GM10266 (cell line): ENCODE measurements around the gene MAGED2.

Source experiments
- DNase-seq: peaks from one replicate; pipeline ENCODE4 v3.0.0; 2012; ENCODE audit errors: extremely low spot score
- TF ChIP-seq, protein P1 (sequence below): IDR thresholded peaks from 2 replicates; pipeline ENCODE4 v1.5.1; 2012; ENCODE audit warnings: mild to moderate bottlenecking, low read depth; ENCODE audit not compliant: control insufficient read depth, insufficient read depth; ENCODE audit errors: missing control alignments

Gene MAGED2

GRCh38 chrX:54808605-54809483 lies 1.3 kb downstream of the MAGED2 start:
- TF ChIP-seq, protein P1, sequence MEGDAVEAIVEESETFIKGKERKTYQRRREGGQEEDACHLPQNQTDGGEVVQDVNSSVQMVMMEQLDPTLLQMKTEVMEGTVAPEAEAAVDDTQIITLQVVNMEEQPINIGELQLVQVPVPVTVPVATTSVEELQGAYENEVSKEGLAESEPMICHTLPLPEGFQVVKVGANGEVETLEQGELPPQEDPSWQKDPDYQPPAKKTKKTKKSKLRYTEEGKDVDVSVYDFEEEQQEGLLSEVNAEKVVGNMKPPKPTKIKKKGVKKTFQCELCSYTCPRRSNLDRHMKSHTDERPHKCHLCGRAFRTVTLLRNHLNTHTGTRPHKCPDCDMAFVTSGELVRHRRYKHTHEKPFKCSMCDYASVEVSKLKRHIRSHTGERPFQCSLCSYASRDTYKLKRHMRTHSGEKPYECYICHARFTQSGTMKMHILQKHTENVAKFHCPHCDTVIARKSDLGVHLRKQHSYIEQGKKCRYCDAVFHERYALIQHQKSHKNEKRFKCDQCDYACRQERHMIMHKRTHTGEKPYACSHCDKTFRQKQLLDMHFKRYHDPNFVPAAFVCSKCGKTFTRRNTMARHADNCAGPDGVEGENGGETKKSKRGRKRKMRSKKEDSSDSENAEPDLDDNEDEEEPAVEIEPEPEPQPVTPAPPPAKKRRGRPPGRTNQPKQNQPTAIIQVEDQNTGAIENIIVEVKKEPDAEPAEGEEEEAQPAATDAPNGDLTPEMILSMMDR = no peak
- peak; percentile 89 for DNase-seq

DNA sequence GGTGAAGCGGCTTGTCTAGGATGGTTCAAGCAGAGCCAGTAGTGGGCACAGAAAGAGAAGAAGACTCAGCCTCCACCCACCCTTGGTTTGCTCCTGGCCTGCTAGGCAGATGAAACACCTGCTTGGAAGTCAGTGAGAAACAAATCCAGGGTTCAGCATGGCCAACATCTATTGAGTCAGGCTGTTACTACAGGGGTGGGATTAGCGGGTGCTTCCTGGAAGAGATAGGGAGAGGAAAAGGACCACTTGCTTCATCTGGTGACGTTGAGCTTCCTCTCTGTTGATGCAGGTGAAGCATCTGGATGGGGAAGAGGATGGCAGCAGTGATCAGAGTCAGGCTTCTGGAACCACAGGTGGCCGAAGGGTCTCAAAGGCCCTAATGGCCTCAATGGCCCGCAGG lies 3.0 kb downstream of the MAGED2 start:
- DNase-seq = no peak
- TF ChIP-seq, protein P1 = no peak

- TF ChIP-seq, protein P1 = no peak
Observed at GRCh38 chrX:54811301-54811885, 3.8 kb downstream of the MAGED2 start.

DNA sequence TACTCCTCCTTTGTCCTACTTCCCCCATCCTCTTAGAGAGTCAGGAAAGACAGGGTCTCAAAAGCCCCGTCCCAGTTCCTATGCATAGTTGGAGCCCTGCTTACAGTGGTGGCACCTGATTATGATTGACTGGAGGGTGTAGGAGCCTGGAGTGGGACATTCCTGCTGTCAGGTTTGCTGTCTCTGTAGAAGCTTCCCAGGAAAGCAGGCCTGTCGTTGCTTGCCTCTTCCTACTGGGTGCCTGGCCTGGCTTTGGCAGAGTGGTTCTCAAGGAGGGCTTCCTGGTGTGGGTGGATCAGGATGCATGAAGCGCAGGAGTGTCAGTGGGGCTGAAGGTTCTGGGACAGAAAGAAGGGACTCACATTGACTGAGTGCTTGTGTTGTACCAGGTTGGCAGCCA lies 4.8 kb downstream of the MAGED2 start:
- TF ChIP-seq, protein P1 = no peak
- no peak for DNase-seq

More at GRCh38 chrX:54811301-54811885, 3.8 kb downstream of the MAGED2 start:
- no peak for DNase-seq

DNA sequence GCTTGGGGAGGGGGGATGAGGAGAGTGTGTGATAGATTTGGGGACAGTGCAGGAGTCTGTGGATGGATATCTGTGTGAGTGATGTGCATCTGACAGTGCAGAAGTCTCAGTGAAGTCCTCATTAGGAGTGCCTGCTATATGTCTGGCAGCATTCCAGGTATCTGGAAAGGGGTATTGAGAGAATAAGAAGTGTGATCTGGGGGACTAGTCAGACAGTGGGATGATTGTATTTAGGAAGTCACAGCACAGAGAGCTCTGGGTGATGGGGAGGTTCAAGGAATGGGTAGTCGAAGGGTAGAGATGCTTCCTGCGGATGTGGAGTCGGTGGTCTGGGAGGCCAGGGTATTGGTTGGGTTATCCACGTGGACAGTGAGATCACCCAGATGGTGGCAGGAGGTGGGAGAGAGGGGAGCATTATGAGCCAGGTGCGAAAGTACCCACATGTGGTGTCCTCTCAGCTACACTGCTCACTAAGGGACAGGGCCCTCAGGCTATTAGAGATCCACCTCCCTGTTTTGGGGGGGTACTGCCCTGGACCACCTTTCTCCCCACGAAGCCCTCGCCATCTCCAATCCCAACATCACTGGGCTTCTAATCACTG lies 9.8 kb downstream of the MAGED2 start:
- DNase-seq = no peak
- TF ChIP-seq, protein P1 = no peak

- DNase-seq = no peak
- TF ChIP-seq, protein P1 = no peak
Observed at GRCh38 chrX:54818221-54818620, 10.7 kb downstream of the MAGED2 start.
